Ascending aorta (tissue), 2 donors: Measurements from ENCODE around the gene KCNH5. TPM values are rescaled to one million over a fixed set of nuclear protein-coding genes. Genes with fewer than 3 reads are reported as not detected.

Source experiments
- DNase-seq, 2 donors: peaks; one replicate each; pipeline ENCODE4 v3.0.0-alpha.2; 2019; ENCODE audit warnings: low spot score in 2 of 2
- H3K27ac ChIP-seq, 2 donors: fragments of 200-600 bp; sonication (generic); one replicate each; pipeline ENCODE4 v1.5.1; 2016 to 2017; ENCODE audit warnings: mild to moderate bottlenecking in 1 of 2
- H3K27me3 ChIP-seq: fragments of 200-600 bp; sonication (generic); one replicate; pipeline ENCODE4 v1.5.1; 2017
- H3K36me3 ChIP-seq, 2 donors: fragments of 200-600 bp; sonication (generic); one replicate each; pipeline ENCODE4 v1.5.1; 2016
- H3K4me1 ChIP-seq, 2 donors: fragments of 200-600 bp; sonication (generic); one replicate each; pipeline ENCODE4 v1.5.1; 2016 to 2017; ENCODE audit warnings: mild to moderate bottlenecking in 1 of 2
- H3K4me3 ChIP-seq, 2 donors: fragments of 200-600 bp; sonication (generic); one replicate each; pipeline ENCODE4 v1.5.1; 2016 to 2017; ENCODE audit warnings: mild to moderate bottlenecking in 1 of 2
- H3K9me3 ChIP-seq, 2 donors: fragments of 200-600 bp; sonication (generic); one replicate each; pipeline ENCODE4 v1.5.1; 2016
- intact Hi-C: fragments of 100-400 bp; cut with DNase I; formaldehyde crosslinking; loops from one replicate; pipeline ENCODE4 v1.15.1; 2023
- total RNA-seq: library from RNA; depleted of rRNA; stranded (reverse); fragments of >200 nt; gene quantifications from one replicate; pipeline ENCODE4 v1.1.0, GENCODE V29; 2016
- TF ChIP-seq, protein P1 (sequence below), 3 experiments: fragments of 200-600 bp in 2 of 3; fragments of 450-650 bp in 1 of 3; sonication (generic) in 2 of 3; IDR thresholded peaks; one replicate each; pipeline ENCODE4 v1.5.1; 2016 to 2019; ENCODE audit warnings: antibody characterized with exemption in 3 of 3, mild to moderate bottlenecking in 1 of 3, moderate library complexity in 1 of 3

Gene KCNH5
- total RNA-seq, 1 donor from 2014 or later = not detected

DNA sequence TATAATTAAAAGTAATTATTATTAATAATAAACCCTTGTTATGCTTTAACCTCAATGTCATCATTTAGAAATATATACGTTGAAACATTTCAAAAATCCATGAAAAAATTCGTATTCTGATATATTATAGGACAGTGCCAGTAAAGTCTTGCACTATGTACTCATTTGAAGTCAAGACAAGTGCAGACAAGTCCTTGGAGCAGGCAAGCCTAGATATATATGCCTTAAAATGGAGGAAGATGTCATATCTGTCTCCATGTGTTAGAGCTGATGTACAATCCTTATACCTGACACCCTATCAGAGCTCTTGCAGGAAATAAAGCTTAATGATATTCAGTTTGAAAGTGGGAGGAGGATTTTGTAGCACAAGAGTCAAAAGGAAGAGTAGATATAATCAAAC lies 310.4 kb downstream of the KCNH5 start:
- H3K9me3 ChIP-seq = no peaks in the 10 kb centered on the region
- H3K27me3 ChIP-seq = no peaks in the 10 kb centered on the region
- no peak overlapping the region for H3K4me3 ChIP-seq
- TF ChIP-seq, protein P1, sequence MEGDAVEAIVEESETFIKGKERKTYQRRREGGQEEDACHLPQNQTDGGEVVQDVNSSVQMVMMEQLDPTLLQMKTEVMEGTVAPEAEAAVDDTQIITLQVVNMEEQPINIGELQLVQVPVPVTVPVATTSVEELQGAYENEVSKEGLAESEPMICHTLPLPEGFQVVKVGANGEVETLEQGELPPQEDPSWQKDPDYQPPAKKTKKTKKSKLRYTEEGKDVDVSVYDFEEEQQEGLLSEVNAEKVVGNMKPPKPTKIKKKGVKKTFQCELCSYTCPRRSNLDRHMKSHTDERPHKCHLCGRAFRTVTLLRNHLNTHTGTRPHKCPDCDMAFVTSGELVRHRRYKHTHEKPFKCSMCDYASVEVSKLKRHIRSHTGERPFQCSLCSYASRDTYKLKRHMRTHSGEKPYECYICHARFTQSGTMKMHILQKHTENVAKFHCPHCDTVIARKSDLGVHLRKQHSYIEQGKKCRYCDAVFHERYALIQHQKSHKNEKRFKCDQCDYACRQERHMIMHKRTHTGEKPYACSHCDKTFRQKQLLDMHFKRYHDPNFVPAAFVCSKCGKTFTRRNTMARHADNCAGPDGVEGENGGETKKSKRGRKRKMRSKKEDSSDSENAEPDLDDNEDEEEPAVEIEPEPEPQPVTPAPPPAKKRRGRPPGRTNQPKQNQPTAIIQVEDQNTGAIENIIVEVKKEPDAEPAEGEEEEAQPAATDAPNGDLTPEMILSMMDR (IDR thresholded peaks at IDR 0.05) = no peak
- no peak for DNase-seq
- no peaks in the 10 kb centered on the region for H3K4me1 ChIP-seq
- no peaks in the 10 kb centered on the region for H3K36me3 ChIP-seq
- H3K27ac ChIP-seq = no peak overlapping the region
- intact Hi-C loops = no loop called here

DNA sequence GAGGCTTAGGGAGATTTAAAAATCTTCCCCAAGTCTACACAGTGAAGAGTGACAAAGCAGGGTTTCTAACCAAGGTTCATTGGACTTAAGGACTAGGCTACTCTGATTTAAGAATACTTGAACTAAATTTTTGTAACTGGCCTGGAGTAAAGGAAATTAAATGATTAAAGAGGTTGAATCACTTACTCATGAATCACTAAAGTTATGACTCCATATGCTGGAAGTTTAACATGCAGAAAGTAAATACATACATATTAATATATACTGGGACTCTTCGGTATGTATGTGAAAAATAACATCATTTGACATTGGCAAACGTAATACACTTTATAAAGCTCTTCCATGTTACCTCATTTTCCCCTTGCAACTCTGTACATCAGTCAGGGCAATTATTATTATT lies 322.9 kb downstream of the KCNH5 start:
- intact Hi-C loops = no loop called here
- Histone ChIP-seq H3K4me3 (no peak overlapping the region), H3K27ac (no peak overlapping the region), H3K27me3 (no peaks in the 10 kb centered on the region), H3K9me3 (no peaks in the 10 kb centered on the region), H3K4me1 (no peaks in the 10 kb centered on the region), H3K36me3 (no peaks in the 10 kb centered on the region)
- TF ChIP-seq, protein P1 (IDR thresholded peaks at IDR 0.05) = no peak
- no peak for DNase-seq

DNA sequence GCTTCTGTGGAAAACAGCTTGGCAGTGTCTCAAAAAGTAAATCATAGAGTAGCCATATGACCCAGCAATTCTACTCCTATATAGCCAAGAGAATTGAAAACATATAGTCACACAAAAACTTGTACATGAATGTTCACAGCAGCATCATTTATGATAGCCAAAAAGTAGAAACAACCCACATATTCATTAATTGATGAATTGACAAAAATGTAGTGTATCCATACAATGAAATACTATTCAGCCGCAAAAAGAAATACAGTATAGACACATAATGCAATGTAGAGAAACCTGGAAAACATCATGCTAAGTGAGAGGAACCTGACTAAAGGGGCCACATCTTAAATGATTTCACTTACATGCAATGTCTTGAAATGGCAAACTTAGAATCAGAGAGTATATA lies 326.6 kb downstream of the KCNH5 start:
- Histone ChIP-seq H3K9me3 (no peaks in the 10 kb centered on the region), H3K27ac (no peak overlapping the region), H3K36me3 (no peaks in the 10 kb centered on the region), H3K4me3 (no peak overlapping the region), H3K27me3 (no peaks in the 10 kb centered on the region), H3K4me1 (no peaks in the 10 kb centered on the region)
- TF ChIP-seq, protein P1 (IDR thresholded peaks at IDR 0.05) = no peak
- intact Hi-C loops = no loop called here
- no peak for DNase-seq

DNA sequence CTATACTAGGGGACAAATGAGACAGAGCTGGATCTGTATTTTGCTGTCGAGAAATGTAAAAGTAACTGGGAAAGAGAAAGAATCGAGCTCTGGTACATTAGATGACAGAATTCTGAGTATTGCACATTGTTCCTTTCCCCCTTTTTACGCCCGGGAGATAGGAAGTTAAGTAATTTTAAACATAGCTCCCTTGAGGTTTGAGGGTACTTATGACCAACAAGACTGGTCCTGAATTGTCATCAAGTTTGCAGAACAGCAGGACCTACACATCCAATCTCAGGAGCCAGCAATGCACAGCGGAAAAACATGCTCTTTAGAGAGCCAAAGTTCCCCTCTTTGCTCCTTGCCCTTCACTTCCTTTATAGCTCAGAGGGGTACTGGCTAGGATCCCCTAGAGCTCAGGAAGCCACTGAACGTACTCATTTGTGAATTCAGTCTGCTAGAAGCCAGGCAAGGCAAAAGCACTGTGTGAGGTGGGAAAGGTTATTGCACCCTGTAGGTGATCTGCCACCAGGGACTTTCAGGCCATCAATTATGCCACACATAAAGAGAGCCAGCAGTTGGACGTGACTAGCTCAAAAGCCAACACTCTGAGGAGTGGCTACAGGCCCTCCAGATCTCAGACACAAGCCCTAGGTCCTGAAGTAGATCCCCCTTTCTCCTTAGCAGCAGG lies 333.8 kb downstream of the KCNH5 start:
- intact Hi-C loops = no loop called here
- H3K27me3 ChIP-seq = no peaks in the 10 kb centered on the region
- no peak overlapping the region for H3K4me3 ChIP-seq
- TF ChIP-seq, protein P1 (IDR thresholded peaks at IDR 0.05) = no peak
- H3K4me1 ChIP-seq = no peaks in the 10 kb centered on the region
- H3K9me3 ChIP-seq = no peaks in the 10 kb centered on the region
- DNase-seq = no peak
- no peak overlapping the region for H3K27ac ChIP-seq
- H3K36me3 ChIP-seq = no peaks in the 10 kb centered on the region

DNA sequence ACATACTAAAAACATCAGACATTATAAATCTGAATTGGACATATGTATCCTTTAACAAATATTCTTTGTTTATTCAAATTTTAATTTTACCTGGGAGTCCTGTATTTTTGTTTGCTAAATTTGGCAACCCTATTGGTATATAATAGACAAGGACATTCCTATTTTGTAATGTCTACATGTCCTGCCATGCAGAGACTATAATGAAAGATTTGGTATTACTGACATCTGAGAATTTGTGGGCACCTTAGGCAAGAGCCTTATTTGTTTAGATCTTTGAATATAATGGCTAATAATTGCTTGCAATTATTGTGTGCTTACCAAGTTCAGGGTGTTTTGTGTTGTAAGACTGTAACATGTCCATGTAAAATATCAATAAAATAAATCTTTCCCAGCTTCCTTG lies 334.4 kb downstream of the KCNH5 start:
- TF ChIP-seq, protein P1 (IDR thresholded peaks at IDR 0.05) = no peak
- Histone ChIP-seq H3K36me3 (no peaks in the 10 kb centered on the region), H3K27ac (no peak overlapping the region), H3K27me3 (no peaks in the 10 kb centered on the region), H3K4me1 (no peaks in the 10 kb centered on the region), H3K4me3 (no peak overlapping the region), H3K9me3 (no peaks in the 10 kb centered on the region)
- intact Hi-C loops = no loop called here
- DNase-seq = no peak

DNA sequence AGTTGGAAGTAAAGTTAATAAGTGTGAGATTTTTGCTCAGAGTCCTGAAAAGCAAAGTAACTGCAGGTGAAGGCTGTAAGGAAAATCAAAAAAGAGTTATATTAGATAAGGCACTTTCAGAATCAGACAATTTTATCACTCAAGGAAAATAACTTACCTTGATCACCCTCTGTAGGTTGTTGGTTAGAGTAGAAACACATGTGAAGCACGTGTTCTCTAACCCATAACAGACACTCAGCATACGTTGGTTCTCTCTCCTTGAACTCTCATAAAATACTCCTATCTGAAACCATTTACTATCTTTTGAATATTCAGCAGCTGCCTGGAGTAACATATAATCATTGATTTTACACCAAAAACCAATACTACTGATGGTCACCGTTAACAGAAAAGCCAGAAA lies 335.5 kb downstream of the KCNH5 start:
- no peaks in the 10 kb centered on the region for H3K27me3 ChIP-seq
- TF ChIP-seq, protein P1 (IDR thresholded peaks at IDR 0.05) = no peak
- no peaks in the 10 kb centered on the region for H3K36me3 ChIP-seq
- H3K4me3 ChIP-seq = no peak overlapping the region
- H3K4me1 ChIP-seq = no peaks in the 10 kb centered on the region
- no peak overlapping the region for H3K27ac ChIP-seq
- DNase-seq = no peak
- intact Hi-C loops = no loop called here
- H3K9me3 ChIP-seq = no peaks in the 10 kb centered on the region
